Measurements from ENCODE around the gene SLC25A27.

The SLC25A27 gene

DNA sequence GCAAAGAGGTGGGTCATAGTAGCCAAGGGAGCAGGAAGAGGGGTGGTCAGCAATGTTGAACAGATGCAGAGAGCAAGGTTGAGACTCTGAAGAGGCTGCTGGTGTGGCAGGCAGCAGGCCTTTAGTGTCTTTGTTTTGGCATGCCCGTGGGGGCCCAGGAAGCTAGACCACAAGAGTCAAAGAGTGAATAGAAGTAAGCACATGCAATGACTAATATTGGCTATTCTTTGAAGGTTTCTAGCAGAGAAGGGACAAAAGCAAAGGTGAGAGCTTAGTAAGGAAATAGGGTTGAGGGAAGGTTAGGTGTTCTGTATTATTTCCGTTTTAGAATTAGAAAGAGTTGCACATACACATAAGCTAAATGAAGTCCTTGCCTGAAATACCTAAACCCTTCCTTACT is 53.7 kb downstream of the SLC25A27 start:
- TF ChIP-seq, protein P1, sequence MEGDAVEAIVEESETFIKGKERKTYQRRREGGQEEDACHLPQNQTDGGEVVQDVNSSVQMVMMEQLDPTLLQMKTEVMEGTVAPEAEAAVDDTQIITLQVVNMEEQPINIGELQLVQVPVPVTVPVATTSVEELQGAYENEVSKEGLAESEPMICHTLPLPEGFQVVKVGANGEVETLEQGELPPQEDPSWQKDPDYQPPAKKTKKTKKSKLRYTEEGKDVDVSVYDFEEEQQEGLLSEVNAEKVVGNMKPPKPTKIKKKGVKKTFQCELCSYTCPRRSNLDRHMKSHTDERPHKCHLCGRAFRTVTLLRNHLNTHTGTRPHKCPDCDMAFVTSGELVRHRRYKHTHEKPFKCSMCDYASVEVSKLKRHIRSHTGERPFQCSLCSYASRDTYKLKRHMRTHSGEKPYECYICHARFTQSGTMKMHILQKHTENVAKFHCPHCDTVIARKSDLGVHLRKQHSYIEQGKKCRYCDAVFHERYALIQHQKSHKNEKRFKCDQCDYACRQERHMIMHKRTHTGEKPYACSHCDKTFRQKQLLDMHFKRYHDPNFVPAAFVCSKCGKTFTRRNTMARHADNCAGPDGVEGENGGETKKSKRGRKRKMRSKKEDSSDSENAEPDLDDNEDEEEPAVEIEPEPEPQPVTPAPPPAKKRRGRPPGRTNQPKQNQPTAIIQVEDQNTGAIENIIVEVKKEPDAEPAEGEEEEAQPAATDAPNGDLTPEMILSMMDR (IDR thresholded peaks at IDR 0.05; ENCODE audit: insufficient read depth, low read length, poor library complexity, severe bottlenecking) = no peak
- TF ChIP-seq EZH2phosphoT487 (conservative IDR thresholded peaks at IDR 0.05; ENCODE audit: low read length) = no peak
- H3K36me3 ChIP-seq (ENCODE audit: low read length) = peaks cover 23% of the 10 kb centered on the region

DNA sequence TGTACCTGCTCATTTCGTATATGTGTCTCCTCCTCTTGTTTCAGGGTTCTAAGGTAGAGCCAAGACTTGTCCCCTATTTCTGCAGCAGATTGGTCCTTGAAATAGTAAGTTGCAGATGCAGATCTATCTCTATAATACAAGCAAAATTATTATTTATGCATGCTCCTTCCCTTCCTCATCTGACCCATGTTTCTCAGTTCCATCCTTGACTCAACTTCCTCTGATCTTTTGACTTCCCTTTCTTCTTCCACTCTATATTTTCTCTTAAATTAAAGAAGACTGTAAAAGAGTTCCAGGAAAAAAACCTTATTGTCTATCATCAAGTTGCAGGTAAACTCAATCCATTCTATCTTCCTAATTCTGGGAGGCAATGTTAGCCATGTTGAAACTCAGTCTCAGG is 58.7 kb downstream of the SLC25A27 start:
- no peak overlapping the region for H3K9ac ChIP-seq (ENCODE audit: low read length)
- no peaks in the 10 kb centered on the region for H4K20me1 ChIP-seq (ENCODE audit: low read depth, low read length)
- no peaks in the 10 kb centered on the region for H3K9me3 ChIP-seq (ENCODE audit: insufficient read depth, low read length)
- H3K4me3 ChIP-seq (ENCODE audit: insufficient read depth, low read length, poor library complexity, severe bottlenecking) = no peak overlapping the region
- H3K27ac ChIP-seq (ENCODE audit: low read depth, low read length) = no peak overlapping the region
- H3K9me2 ChIP-seq (replicated peaks; ENCODE audit: insufficient read depth, low read length) = no peaks in the 10 kb centered on the region
- no peaks in the 10 kb centered on the region for H3K36me3 ChIP-seq (ENCODE audit: low read length)
- no peaks in the 10 kb centered on the region for H3K27me3 ChIP-seq (ENCODE audit: low read length)
- no peak overlapping the region for H3K4me2 ChIP-seq (ENCODE audit: low read depth, low read length, poor library complexity, severe bottlenecking)
- no peak for TF ChIP-seq EZH2phosphoT487 (conservative IDR thresholded peaks at IDR 0.05; ENCODE audit: low read length)
- TF ChIP-seq, protein P1 (IDR thresholded peaks at IDR 0.05; ENCODE audit: insufficient read depth, low read length, poor library complexity, severe bottlenecking) = no peak
- H2AFZ ChIP-seq (ENCODE audit: low read depth, low read length, severe bottlenecking) = no peak overlapping the region
- H3F3A ChIP-seq (ENCODE audit: insufficient read depth) = no peaks in the 10 kb centered on the region
- H3K79me2 ChIP-seq (ENCODE audit: insufficient read depth, low read length) = no peaks in the 10 kb centered on the region

More for the DNA sequence above, 53.7 kb downstream of the SLC25A27 start:
- Histone ChIP-seq H3F3A (ENCODE audit: insufficient read depth) (0 out of 2 replicates have a peak, but pooled peaks cover 2% of the 10 kb centered on the region), H3K4me2 (ENCODE audit: low read depth, low read length, poor library complexity, severe bottlenecking) (no peak overlapping the region), H3K27me3 (ENCODE audit: low read length) (no peaks in the 10 kb centered on the region), H3K9ac (ENCODE audit: low read length) (no peak overlapping the region), H3K9me3 (ENCODE audit: insufficient read depth, low read length) (no peaks in the 10 kb centered on the region), H3K79me2 (ENCODE audit: insufficient read depth, low read length) (no peaks in the 10 kb centered on the region), H3K27ac (ENCODE audit: low read depth, low read length) (no peak overlapping the region), H2AFZ (ENCODE audit: low read depth, low read length, severe bottlenecking) (no peak overlapping the region), H4K20me1 (ENCODE audit: low read depth, low read length) (no peaks in the 10 kb centered on the region), H3K9me2 (replicated peaks; ENCODE audit: insufficient read depth, low read length) (no peaks in the 10 kb centered on the region), H3K4me3 (ENCODE audit: insufficient read depth, low read length, poor library complexity, severe bottlenecking) (no peak overlapping the region)

DNA sequence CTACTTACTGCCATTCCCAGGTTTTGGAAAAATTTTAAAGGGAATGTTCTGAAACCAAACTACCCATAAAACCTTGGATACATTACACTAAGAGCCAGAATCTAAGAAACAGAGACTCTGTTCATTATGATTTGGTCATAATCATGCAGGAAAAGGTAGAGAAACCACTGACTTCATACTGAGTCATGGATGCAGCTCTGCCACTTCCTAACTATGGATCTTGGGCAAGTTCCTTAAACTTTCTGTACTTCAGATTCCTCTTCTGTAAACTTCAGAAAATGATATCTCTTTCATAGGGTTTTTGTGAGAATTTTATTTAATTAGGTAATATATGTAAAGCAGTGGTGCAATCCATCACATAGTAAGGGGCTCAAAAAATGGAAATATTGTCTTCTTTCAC is 62.4 kb downstream of the SLC25A27 start:
- H3K4me2 ChIP-seq (ENCODE audit: low read depth, low read length, poor library complexity, severe bottlenecking) = no peak overlapping the region
- H3K27me3 ChIP-seq (ENCODE audit: low read length) = no peaks in the 10 kb centered on the region
- H3K9ac ChIP-seq (ENCODE audit: low read length) = no peak overlapping the region
- no peaks in the 10 kb centered on the region for H3K9me2 ChIP-seq (replicated peaks; ENCODE audit: insufficient read depth, low read length)
- H3K4me3 ChIP-seq (ENCODE audit: insufficient read depth, low read length, poor library complexity, severe bottlenecking) = no peak overlapping the region
- no peak for TF ChIP-seq EZH2phosphoT487 (conservative IDR thresholded peaks at IDR 0.05; ENCODE audit: low read length)
- TF ChIP-seq, protein P1 (IDR thresholded peaks at IDR 0.05; ENCODE audit: insufficient read depth, low read length, poor library complexity, severe bottlenecking) = no peak
- H3K9me3 ChIP-seq (ENCODE audit: insufficient read depth, low read length) = no peaks in the 10 kb centered on the region
- no peak overlapping the region for H2AFZ ChIP-seq (ENCODE audit: low read depth, low read length, severe bottlenecking)
- H3F3A ChIP-seq (ENCODE audit: insufficient read depth) = no peaks in the 10 kb centered on the region
- H3K27ac ChIP-seq (ENCODE audit: low read depth, low read length) = no peak overlapping the region
- no peaks in the 10 kb centered on the region for H4K20me1 ChIP-seq (ENCODE audit: low read depth, low read length)
- no peaks in the 10 kb centered on the region for H3K79me2 ChIP-seq (ENCODE audit: insufficient read depth, low read length)
- no peaks in the 10 kb centered on the region for H3K36me3 ChIP-seq (ENCODE audit: low read length)

Measured in SU-DHL-6 (cell line).